ENCODE data around the gene BMS1.

DNA sequence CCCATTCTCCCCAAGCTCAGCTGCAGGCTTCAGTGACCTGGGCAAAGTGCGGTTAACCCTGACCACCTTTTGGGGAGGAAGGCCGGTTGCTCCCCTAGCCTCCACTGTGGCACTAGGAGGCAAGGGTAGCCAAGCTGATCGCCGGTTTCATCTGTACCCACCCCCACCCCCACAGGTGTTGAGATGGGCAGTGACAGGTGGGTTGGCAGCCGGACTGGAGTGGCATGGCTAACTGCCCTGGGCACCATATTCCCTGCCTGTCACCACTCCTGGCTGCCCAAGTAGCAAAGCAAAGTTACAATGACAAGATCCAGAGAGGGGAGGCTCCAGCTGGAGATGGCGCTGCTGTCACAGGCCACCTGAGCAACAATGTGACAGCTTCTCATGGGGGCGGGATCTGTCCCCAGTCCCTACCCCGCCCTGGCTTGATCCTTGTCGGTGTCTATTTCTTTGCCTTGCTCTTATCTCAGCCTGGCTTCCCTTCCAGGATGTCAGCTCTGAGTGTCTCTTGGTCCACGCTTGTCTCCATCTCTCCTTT lies 27.0 kb upstream of the BMS1 start:
- TF ChIP-seq, protein P1, sequence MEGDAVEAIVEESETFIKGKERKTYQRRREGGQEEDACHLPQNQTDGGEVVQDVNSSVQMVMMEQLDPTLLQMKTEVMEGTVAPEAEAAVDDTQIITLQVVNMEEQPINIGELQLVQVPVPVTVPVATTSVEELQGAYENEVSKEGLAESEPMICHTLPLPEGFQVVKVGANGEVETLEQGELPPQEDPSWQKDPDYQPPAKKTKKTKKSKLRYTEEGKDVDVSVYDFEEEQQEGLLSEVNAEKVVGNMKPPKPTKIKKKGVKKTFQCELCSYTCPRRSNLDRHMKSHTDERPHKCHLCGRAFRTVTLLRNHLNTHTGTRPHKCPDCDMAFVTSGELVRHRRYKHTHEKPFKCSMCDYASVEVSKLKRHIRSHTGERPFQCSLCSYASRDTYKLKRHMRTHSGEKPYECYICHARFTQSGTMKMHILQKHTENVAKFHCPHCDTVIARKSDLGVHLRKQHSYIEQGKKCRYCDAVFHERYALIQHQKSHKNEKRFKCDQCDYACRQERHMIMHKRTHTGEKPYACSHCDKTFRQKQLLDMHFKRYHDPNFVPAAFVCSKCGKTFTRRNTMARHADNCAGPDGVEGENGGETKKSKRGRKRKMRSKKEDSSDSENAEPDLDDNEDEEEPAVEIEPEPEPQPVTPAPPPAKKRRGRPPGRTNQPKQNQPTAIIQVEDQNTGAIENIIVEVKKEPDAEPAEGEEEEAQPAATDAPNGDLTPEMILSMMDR (IDR thresholded peaks at IDR 0.05 in 4 of 5, conservative IDR thresholded peaks at IDR 0.05 in 1 of 5) = no peak
- no peak for TF ChIP-seq POLR2A (IDR thresholded peaks at IDR 0.05)
